ENCODE data around the gene LEMD2.

- TF ChIP-seq CTCF (IDR thresholded peaks at IDR 0.05), result no peak
- TF ChIP-seq POLR2A (IDR thresholded peaks at IDR 0.05), result no peak
- no peak for TF ChIP-seq POLR2AphosphoS5 (IDR thresholded peaks at IDR 0.05)
These were observed 59.9 kb downstream of the LEMD2 start for GRCh38 chr6:33729059-33729458.
